ENCODE measurements around the gene ZNF91. TPM values are rescaled to one million over a fixed set of nuclear protein-coding genes. Genes with fewer than 3 reads are reported as not detected.

Gene ZNF91
- total and polyA plus RNA-seq, 2 of the 4 experiments (the other 2 are of a cell fraction): 7.9 to 17.0 TPM

DNA sequence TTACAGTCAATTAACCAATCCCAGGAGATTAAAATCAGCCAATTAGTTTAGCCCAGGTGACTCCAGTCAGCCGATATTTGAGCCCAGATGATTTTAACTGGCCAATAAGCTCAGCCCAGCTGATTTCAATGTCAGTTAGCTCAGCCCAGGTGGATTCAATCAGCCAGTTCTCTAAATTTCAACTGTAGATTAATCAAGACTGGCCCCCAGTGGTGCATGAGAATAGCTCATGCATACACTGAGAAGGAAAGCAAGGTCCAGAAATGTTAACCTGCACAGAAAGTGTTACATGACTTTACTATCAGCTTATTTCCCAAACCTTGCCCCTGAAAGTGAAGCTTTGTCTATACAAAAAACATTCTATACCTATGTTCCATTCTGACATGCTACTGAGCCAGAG is 89.7 kb downstream of the ZNF91 start:
- CTCF ChIA-PET: no interaction called here
- H2AK5ac ChIP-seq (ENCODE audit: low read depth, low read length): no peak overlapping the region
- no peak overlapping the region for H2BK15ac ChIP-seq (ENCODE audit: low read depth, low read length)
- no peak overlapping the region for H2AK9ac ChIP-seq (replicated peaks; ENCODE audit: low read depth, low read length, poor library complexity)
- BruUV-seq (replicated peaks): no TSS peak
- no peak overlapping the region for H4K5ac ChIP-seq (ENCODE audit: low read depth, low read length)
- H2BK5ac ChIP-seq (ENCODE audit: low read depth, low read length, poor library complexity, severe bottlenecking): no peak overlapping the region
- dilution Hi-C loops (cut with HindIII; ENCODE audit: low sequenced_read_pairs, unreplicated experiment): no loop called here
- H3K27ac ChIP-seq (ENCODE audit: insufficient read depth, low read length): no peak overlapping the region
- H3K27me3 ChIP-seq (ENCODE audit: control insufficient read depth, insufficient read depth, low read length): no peaks in the 10 kb centered on the region
- H2BK20ac ChIP-seq (ENCODE audit: low read depth, low read length): no peak overlapping the region
- no peak overlapping the region for H4K8ac ChIP-seq (ENCODE audit: low read depth in 2 of 2, low read length in 2 of 2)
- H3K4me1 ChIP-seq (ENCODE audit: control insufficient read depth, insufficient read depth, low read length): no peaks in the 10 kb centered on the region
- in situ Hi-C loops (cut with MboI; ENCODE audit: low sequenced_read_pairs): no loop called here
- H2BK120ac ChIP-seq (ENCODE audit: low read depth, low read length): no peak overlapping the region
- WGBS, 2 experiments (ENCODE audit: extremely low coverage in 2 of 2, insufficient read length in 1 of 2): no CpG with 5 or more reads among the region's 1 CpG
- DNase-seq (no peak), ATAC-seq (ENCODE audit: low read depth) (no peak)
- H3K56ac ChIP-seq (ENCODE audit: extremely low read depth, insufficient read depth, low read length): no peak overlapping the region
- no peak overlapping the region for H2AFZ ChIP-seq (replicated peaks; ENCODE audit: low read length, poor library complexity)
- H3K9ac ChIP-seq (ENCODE audit: low read depth, low read length): no peak overlapping the region
- no peak overlapping the region for H3K18ac ChIP-seq (ENCODE audit: low read depth, low read length)
- intact Hi-C loops (cut with micrococcal nuclease): no loop called here
- no peak overlapping the region for H3K4ac ChIP-seq (ENCODE audit: low read depth, low read length)
- TF ChIP-seq RAD21 (IDR thresholded peaks at IDR 0.05; ENCODE audit: low read length) (no peak), CEBPB (IDR thresholded peaks at IDR 0.05; ENCODE audit: low read depth, low read length) (no peak), BHLHE40 (IDR thresholded peaks at IDR 0.05; ENCODE audit: low read depth, low read length) (no peak)
- TF ChIP-seq, protein P1, sequence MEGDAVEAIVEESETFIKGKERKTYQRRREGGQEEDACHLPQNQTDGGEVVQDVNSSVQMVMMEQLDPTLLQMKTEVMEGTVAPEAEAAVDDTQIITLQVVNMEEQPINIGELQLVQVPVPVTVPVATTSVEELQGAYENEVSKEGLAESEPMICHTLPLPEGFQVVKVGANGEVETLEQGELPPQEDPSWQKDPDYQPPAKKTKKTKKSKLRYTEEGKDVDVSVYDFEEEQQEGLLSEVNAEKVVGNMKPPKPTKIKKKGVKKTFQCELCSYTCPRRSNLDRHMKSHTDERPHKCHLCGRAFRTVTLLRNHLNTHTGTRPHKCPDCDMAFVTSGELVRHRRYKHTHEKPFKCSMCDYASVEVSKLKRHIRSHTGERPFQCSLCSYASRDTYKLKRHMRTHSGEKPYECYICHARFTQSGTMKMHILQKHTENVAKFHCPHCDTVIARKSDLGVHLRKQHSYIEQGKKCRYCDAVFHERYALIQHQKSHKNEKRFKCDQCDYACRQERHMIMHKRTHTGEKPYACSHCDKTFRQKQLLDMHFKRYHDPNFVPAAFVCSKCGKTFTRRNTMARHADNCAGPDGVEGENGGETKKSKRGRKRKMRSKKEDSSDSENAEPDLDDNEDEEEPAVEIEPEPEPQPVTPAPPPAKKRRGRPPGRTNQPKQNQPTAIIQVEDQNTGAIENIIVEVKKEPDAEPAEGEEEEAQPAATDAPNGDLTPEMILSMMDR (conservative IDR thresholded peaks at IDR 0.05; ENCODE audit: low read depth, low read length): no peak
- no peaks in the 10 kb centered on the region for H3K79me1 ChIP-seq (ENCODE audit: low read depth in 1 of 2, low read length in 2 of 2)
- no peaks in the 10 kb centered on the region for H3K9me1 ChIP-seq (ENCODE audit: insufficient read depth, low read length)
- no peak overlapping the region for H3K4me3 ChIP-seq (ENCODE audit: insufficient read depth, low read depth, low read length)
- no peak overlapping the region for H3K23ac ChIP-seq (ENCODE audit: low read depth, low read length)
- no peak overlapping the region for H3K14ac ChIP-seq (replicated peaks; ENCODE audit: low read depth, low read length)
- POLR2A ChIA-PET (ENCODE audit: unreplicated experiment): no interaction called here
- no peaks in the 10 kb centered on the region for H4K20me1 ChIP-seq (ENCODE audit: insufficient read depth, low read length)
- peaks cover 15% of the 10 kb centered on the region for H3K9me3 ChIP-seq (ENCODE audit: control insufficient read depth, insufficient read depth, low read length)
- no peak overlapping the region for H4K91ac ChIP-seq (ENCODE audit: insufficient read depth, low read depth, low read length)
- H3K4me2 ChIP-seq (ENCODE audit: low read depth, low read length): no peak overlapping the region
- no peaks in the 10 kb centered on the region for H3K36me3 ChIP-seq (ENCODE audit: control insufficient read depth, insufficient read depth, low read length)
